Naive B cell (primary cell): ENCODE results near the gene CD276. TPM values are rescaled to one million over a fixed set of nuclear protein-coding genes. Genes with fewer than 3 reads are reported as not detected.

Experiments
- ATAC-seq, 2 donors: fragments of 150-1000 bp; cut with Tn5 transposase; 2 replicates each; pipeline ENCODE4 v1.10.0; 2021; ENCODE audit warnings: low read depth in 2 of 2, mild to moderate bottlenecking in 2 of 2, moderate library complexity in 2 of 2
- DNase-seq: peaks from one replicate; pipeline ENCODE4 v3.0.0; 2022
- H3K27ac Mint-ChIP-seq, 6 donors: one replicate each; pipeline ENCODE4 v1.8.0; 2020 to 2022; ENCODE audit warnings: mild to moderate bottlenecking in 6 of 6, mixed read lengths in 6 of 6, moderate library complexity in 5 of 6, inconsistent platforms in 2 of 6
- H3K27me3 Mint-ChIP-seq, 3 donors: one replicate each; pipeline ENCODE4 v1.8.0; 2021 to 2022; ENCODE audit warnings: mixed read lengths in 3 of 3, mild to moderate bottlenecking in 1 of 3
- H3K36me3 Mint-ChIP-seq, 2 donors: one replicate each; pipeline ENCODE4 v1.8.0; 2020 to 2022; ENCODE audit warnings: mixed read lengths in 2 of 2, inconsistent platforms in 1 of 2, mild to moderate bottlenecking in 1 of 2
- H3K4me1 Mint-ChIP-seq, 3 donors: one replicate each; pipeline ENCODE4 v1.8.0; 2020 to 2022; ENCODE audit warnings: mixed read lengths in 3 of 3, inconsistent platforms in 1 of 3, mild to moderate bottlenecking in 1 of 3, moderate library complexity in 1 of 3
- H3K4me3 Mint-ChIP-seq, 8 donors: one replicate each; pipeline ENCODE4 v1.8.0; 2020 to 2022; ENCODE audit warnings: mild to moderate bottlenecking in 8 of 8, mixed read lengths in 8 of 8, moderate library complexity in 8 of 8, inconsistent platforms in 2 of 8
- H3K9me3 Mint-ChIP-seq, 7 donors: one replicate each; pipeline ENCODE4 v1.8.0; 2020 to 2022; ENCODE audit warnings: mixed read lengths in 7 of 7, mild to moderate bottlenecking in 5 of 7, inconsistent platforms in 2 of 7, moderate library complexity in 1 of 7
- polyA plus RNA-seq, 6 donors: library from polyadenylated mRNA; unstranded; fragments of 300-500 nt; fragmentation: Illumina TruSeq; gene quantifications; one replicate each; pipeline ENCODE4 v1.2.3, GENCODE V29; 2021; ENCODE audit warnings: low read depth in 6 of 6

CD276 gene
- polyA plus RNA-seq, 6 donors from 2014 or later, result not detected

DNA sequence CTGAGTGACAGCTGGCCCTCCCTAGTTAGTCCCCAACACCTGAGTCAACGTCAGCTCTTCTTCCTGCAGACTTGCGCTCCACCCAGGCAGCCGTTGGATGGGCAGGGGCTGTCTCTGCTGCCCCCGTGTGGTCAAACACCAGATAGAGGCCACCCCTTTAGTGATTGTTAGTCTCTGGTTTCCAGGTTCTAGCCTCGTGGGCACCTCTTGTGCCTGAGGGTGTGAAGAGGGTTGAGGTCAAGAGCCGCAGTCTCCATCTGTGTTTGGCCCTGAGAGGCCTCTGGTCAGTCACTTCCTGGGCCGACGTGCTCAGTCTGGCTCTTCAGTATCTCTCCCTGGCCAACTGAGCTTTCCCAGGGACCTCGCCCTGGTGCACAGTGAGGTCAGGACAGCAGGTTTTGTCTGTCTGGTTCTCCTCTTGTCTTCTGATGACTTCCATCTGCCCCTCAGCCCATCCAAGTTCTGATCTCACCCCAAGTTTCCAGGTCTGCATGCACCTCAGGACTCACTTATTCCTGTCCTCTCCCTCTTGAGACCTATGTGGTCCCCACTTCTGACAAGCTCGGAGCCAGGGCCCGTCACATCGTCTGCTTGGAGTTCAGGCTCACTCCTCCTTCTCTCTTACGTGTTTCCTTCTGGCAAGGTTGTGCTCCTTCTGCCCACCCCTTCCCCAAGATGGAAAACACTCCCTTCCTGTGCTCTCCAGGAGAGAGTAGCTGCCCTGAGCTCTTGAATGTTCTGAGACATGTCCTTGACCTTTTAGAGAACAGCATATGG, 20.9 kb downstream of the CD276 start:
- Mint-ChIP-seq H3K27me3 (peaks cover 21 to 47% (median 45%) of the 10 kb centered on the region in 3 donors), H3K4me1 (peaks cover 0 to 2% (median 0%) of the 10 kb centered on the region in 3 donors), H3K9me3 (no peaks in the 10 kb centered on the region), H3K36me3 (no peaks in the 10 kb centered on the region), H3K27ac (no peak overlapping the region), H3K4me3 (no peak overlapping the region)
- DNase-seq, result peak; percentile 16
- ATAC-seq, result peak; percentile 41 to 58

DNA sequence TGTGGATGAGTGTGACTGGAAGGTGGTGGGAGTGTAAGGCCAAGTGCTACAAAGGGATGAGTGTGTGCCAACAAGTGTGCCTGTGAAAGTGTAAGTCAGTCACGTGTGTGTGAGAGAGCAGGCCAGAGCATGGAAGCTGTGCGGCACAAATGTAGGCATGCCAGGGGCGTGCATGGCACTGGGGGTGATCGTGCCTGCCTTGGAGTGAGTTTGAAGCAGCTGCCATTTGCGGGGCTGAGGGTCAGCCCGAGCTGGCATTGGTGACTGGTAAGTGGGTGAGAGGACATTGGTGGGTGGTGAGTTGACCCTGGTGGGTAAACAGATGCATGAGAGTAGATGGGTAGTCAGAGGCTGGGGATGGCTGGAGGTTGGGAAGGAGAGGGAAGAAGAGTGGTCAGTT, 24.5 kb downstream of the CD276 start:
- ATAC-seq, result no peak
- Mint-ChIP-seq H3K9me3 (no peaks in the 10 kb centered on the region), H3K4me1 (peaks cover 0 to 4% (median 0%) of the 10 kb centered on the region in 3 donors), H3K36me3 (no peaks in the 10 kb centered on the region), H3K27ac (no peak overlapping the region), H3K4me3 (no peak overlapping the region), H3K27me3 (peaks cover 15 to 49% (median 38%) of the 10 kb centered on the region in 3 donors)
- no peak for DNase-seq

DNA sequence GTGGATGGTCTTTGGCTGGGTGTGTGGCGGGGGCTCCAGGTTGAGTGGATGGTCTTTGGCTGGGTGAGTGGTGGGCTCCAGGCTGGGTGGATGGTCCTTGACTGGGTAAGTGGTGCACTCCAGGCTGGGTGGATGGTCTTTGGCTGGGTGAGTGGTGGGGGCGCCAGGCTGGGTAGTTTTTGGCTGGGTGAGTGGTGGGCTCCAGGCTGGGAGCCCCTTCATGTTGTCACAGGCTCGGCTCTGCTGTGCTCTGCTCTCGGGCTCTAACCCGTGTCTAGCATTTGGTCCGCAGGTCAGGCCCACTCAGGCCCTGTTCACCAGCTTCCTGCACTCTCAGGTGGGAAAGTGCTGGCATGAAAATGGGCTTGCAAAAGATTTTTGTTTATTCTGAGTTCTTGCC, 25.1 kb downstream of the CD276 start:
- DNase-seq (no peak), ATAC-seq (no peak)
- Mint-ChIP-seq H3K27me3 (peaks cover 17 to 53% (median 41%) of the 10 kb centered on the region in 3 donors), H3K36me3 (no peaks in the 10 kb centered on the region), H3K4me3 (peak overlapping the region in 1 of 8 donors; percentile 70), H3K9me3 (no peaks in the 10 kb centered on the region), H3K27ac (peak overlapping the region in 1 of 6 donors; percentile 33), H3K4me1 (peaks cover 0 to 4% (median 0%) of the 10 kb centered on the region in 3 donors)

DNA sequence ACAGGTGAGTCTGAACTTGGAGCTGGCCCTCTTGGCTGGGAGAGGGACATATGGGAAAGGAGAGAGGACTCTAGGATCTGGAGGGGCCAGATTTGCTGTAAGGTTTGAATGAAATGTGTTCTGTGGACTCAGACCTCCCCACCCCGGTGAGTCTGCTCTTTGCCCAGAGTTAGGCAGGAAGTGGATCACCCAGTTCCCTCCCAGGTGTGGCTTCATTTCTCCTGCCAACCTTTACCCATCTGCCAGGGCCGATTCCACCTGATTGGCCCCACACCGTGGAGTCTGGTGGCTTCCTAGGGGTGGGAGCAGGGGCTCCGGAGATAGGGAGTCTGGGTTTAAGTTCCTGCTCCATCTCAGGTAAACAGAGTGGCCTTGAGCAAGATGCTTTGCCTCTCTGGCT, 25.5 kb downstream of the CD276 start:
- Mint-ChIP-seq H3K4me3 (peak overlapping the region in 1 of 8 donors; percentile 70), H3K27me3 (peaks cover 16 to 53% (median 41%) of the 10 kb centered on the region in 3 donors), H3K9me3 (no peaks in the 10 kb centered on the region), H3K4me1 (peaks cover 0 to 3% (median 0%) of the 10 kb centered on the region in 3 donors), H3K27ac (peak overlapping the region in 1 of 6 donors; percentile 33), H3K36me3 (no peaks in the 10 kb centered on the region)
- no peak for DNase-seq
- ATAC-seq, result no peak

DNA sequence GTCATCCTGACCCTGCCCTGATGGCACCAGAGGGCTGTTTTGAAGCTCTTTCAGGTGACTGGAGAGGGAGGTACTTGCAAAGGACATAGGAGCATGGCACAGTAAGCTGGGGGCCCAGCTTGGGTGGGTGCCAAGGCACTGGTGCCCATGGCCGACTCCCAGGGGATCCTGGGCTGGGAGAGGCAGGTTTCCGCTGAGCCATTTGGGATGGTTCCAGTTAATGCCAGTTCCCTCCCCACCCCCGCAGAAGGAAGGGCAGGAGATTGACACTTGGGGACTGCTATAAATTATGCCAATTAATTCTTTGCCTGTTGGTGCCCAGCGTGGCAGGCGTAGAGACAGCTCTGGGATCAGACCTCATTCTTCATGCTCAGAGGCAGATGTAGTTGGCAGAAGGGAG, 26.1 kb downstream of the CD276 start:
- Mint-ChIP-seq H3K4me3 (peak overlapping the region in 1 of 8 donors; percentile 15), H3K9me3 (no peaks in the 10 kb centered on the region), H3K36me3 (no peaks in the 10 kb centered on the region), H3K27ac (no peak overlapping the region), H3K4me1 (peaks cover 0 to 2% (median 0%) of the 10 kb centered on the region in 3 donors), H3K27me3 (peaks cover 13 to 46% (median 39%) of the 10 kb centered on the region in 3 donors)
- DNase-seq (no peak), ATAC-seq (no peak)

DNA sequence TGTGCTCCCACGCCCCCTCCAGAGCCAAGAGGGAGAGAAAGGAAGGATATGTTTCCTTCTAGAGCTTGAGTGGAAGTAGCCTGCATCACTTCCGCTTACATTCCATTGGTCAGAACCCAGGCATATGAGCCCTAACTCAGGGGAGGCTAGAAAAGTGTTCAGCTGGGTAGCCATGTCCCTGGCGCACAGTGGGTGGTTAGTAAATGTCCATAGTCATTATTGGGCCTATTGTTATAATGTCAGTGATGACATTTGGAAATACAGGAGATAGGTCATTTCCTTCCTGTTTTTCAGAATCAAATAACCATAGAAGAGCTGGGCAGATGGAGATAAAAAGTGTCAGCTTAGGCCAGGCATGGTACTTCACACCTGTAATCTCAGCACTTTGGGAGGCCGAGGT, 27.3 kb downstream of the CD276 start:
- no peak for ATAC-seq
- Mint-ChIP-seq H3K36me3 (no peaks in the 10 kb centered on the region), H3K27me3 (peaks cover 11 to 42% (median 33%) of the 10 kb centered on the region in 3 donors), H3K9me3 (no peaks in the 10 kb centered on the region), H3K4me1 (peaks cover 0 to 2% (median 0%) of the 10 kb centered on the region in 3 donors), H3K27ac (no peak overlapping the region), H3K4me3 (no peak overlapping the region)
- no peak for DNase-seq

DNA sequence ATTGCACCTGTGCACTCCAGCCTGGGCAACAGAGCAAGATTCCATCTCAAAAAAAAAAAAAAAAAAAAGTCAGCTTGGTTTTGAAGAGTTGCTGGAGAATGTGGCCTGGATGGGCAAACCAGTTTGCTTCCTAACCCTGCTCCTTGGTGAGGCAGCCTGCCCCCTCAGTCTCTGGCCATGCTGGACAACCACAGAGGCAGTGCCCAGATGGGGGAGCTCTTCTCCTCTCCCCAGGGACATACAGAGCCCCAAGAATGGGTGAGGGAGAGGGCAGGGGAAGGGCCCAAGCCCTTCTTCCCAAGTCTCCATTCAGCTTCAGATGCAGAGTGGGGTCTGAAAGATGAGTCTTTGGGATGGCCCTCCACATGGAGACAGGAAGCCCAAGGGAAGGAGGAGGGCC, 27.9 kb downstream of the CD276 start:
- H3K9me3 Mint-ChIP-seq, result no peaks in the 10 kb centered on the region
- H3K27ac Mint-ChIP-seq, result peak overlapping the region in 1 of 6 donors; percentile 85
- ATAC-seq (no peak), DNase-seq (no peak)
- H3K36me3 Mint-ChIP-seq, result no peaks in the 10 kb centered on the region
- peaks cover 12 to 41% (median 30%) of the 10 kb centered on the region in 3 donors for H3K27me3 Mint-ChIP-seq
- no peak overlapping the region for H3K4me3 Mint-ChIP-seq
- H3K4me1 Mint-ChIP-seq, result peaks cover 0 to 2% (median 0%) of the 10 kb centered on the region in 3 donors

DNA sequence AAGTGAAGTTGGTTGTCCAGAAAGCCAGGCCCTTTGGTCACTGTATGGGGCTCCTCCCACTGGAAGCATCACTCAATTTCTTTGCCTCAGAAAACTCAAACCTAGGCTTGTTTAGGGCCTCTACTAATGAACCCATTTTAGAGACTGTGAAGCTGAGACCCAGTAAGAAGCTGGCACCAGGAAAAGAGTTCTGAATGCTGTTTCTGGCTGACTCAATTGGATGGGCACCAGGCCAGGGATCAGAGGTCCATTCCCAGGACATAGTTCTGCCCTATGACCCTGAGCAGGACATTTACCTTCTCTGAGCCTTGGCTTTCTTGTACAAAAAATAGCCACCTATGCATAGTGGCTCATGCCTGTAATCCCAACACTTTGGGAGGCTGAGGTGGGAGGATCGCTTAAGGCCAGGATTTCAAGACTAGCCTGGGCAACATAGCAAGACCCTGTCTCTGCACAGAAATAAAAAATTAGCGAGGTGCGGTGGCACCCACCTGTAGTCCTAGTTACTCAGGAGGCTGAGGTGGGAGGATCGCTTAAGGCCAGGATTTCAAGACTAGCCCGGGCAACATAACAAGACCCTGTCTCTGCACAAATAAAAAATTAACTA, 30.6 kb downstream of the CD276 start:
- peaks cover 9 to 31% (median 29%) of the 10 kb centered on the region in 3 donors for H3K27me3 Mint-ChIP-seq
- no peaks in the 10 kb centered on the region for H3K36me3 Mint-ChIP-seq
- DNase-seq, result no peak
- H3K4me1 Mint-ChIP-seq, result peaks cover 0 to 2% (median 0%) of the 10 kb centered on the region in 3 donors
- no peak overlapping the region for H3K27ac Mint-ChIP-seq
- no peaks in the 10 kb centered on the region for H3K9me3 Mint-ChIP-seq
- H3K4me3 Mint-ChIP-seq, result no peak overlapping the region
- no peak for ATAC-seq

DNA sequence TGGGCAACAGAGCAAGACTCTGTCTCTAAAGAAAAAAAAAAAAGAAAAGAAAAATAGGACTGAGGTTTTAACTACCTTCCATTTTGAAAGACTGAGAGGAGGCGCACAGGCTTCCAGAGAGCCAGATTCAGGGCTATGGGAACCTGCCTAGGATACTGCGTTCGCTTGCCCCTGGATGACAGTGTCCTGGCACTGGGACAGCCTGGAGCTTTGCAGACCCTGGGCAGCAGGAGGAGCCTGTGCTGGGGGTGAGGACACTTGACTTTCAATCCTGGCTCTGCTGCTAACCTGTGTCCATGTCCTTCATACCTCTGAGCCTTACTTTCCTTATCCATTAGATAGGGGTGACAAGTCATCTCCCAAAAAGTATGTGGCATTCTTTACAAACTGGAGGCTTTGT, 31.2 kb downstream of the CD276 start:
- Mint-ChIP-seq H3K27ac (peak overlapping the region in 1 of 6 donors; percentile 49), H3K9me3 (no peaks in the 10 kb centered on the region), H3K36me3 (no peaks in the 10 kb centered on the region), H3K4me1 (peaks cover 0 to 2% (median 0%) of the 10 kb centered on the region in 3 donors), H3K27me3 (peaks cover 9 to 36% (median 35%) of the 10 kb centered on the region in 3 donors), H3K4me3 (no peak overlapping the region)
- DNase-seq (no peak), ATAC-seq (no peak)

DNA sequence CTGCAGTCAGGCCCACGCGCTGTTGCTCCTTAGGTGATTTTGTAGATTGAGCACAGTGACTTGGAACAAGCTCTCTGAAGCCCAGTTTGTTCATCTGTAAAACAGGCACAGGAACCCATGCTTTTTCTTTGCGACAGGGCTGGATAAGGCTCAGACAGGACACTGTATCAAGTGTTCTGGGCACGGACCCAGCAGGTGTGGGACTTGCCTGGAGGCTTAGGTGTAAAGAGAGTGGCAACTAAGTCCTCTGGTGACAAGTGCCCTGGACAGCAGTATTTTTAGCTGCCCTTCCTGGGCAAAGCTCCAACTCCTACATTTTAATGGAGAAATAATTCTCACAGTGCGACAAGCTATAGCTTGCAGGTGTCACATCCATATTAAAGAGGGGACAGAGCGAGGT, 32.2 kb downstream of the CD276 start:
- H3K9me3 Mint-ChIP-seq, result no peaks in the 10 kb centered on the region

DNA sequence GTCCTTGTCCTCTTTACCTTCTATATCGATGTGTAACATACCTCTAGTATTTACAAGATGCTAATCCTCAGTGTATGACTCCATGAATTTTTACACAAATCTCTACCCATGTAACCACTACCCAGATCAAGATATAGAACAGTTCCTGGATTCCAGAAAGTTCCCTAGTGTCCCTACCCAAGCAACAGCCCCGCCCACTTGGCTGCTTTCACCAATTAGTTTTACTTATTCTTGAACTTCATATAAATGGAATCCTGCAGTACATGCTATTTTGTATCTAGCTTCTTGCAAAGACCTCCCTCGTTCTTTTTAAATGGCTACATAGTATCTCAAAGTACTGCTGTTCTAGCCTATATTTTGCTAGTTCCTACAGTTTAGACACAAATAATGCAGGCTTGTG, 33.0 kb downstream of the CD276 start:
- Mint-ChIP-seq H3K27me3 (peaks cover 17 to 51% (median 47%) of the 10 kb centered on the region in 3 donors), H3K4me1 (peaks cover 0 to 2% (median 0%) of the 10 kb centered on the region in 3 donors), H3K27ac (no peak overlapping the region), H3K36me3 (no peaks in the 10 kb centered on the region), H3K4me3 (no peak overlapping the region), H3K9me3 (peaks cover 0 to 2% (median 0%) of the 10 kb centered on the region in 7 donors)
- DNase-seq (no peak), ATAC-seq (no peak)

More for the DNA sequence above, 32.2 kb downstream of the CD276 start:
- Mint-ChIP-seq H3K36me3 (no peaks in the 10 kb centered on the region), H3K27me3 (peaks cover 9 to 46% (median 45%) of the 10 kb centered on the region in 3 donors), H3K4me1 (peaks cover 0 to 2% (median 0%) of the 10 kb centered on the region in 3 donors), H3K4me3 (no peak overlapping the region), H3K27ac (no peak overlapping the region)
- no peak for DNase-seq
- no peak for ATAC-seq

DNA sequence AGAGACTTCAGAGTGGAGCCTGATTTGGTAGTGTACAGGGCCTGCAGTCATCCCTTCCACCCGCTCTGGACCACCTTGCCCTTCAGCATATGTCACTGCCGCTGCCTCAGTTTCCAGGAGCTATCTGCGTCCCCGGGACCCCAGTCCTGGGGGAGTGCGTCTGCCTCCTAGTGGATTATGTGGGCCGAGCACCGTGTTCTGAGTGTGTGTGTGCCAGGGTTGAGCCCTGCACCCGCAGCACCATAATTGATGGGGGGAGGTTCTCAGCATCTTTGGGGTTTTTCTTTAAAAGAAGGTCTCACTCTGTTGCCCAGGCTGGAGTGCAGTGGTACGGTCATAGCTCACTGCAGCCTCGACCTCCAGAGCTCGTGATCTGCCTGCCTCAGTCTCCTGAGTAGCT, 33.6 kb downstream of the CD276 start:
- no peak overlapping the region for H3K27ac Mint-ChIP-seq
- no peak for ATAC-seq

DNA sequence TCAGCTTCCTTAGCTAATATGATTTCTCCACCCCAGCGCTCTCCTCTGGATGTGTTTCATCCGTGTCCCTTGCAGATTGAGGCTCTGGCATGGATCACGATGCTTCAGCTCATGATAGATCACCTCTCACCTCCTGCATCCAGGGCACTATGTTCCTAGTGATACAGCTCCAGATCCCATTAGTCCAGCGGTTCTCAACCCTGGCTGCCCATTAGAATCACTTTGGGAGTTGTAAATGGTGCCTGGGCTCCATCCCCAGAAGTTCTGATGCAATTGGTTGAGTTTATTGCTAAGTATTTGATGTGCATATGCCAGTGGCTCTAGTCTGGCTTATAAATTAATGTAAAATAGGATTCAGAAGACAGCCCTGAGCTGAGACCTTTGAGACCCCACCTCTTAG, 34.5 kb downstream of the CD276 start:
- no peak overlapping the region for H3K4me3 Mint-ChIP-seq
- ATAC-seq (no peak), DNase-seq (no peak)
- H3K27ac Mint-ChIP-seq, result no peak overlapping the region
- H3K27me3 Mint-ChIP-seq, result peaks cover 15 to 45% (median 45%) of the 10 kb centered on the region in 3 donors
- H3K9me3 Mint-ChIP-seq, result peaks cover 0 to 2% (median 0%) of the 10 kb centered on the region in 7 donors
- H3K4me1 Mint-ChIP-seq, result no peaks in the 10 kb centered on the region
- H3K36me3 Mint-ChIP-seq, result no peaks in the 10 kb centered on the region

More for the DNA sequence above, 33.6 kb downstream of the CD276 start:
- DNase-seq, result no peak
- peaks cover 17 to 45% (median 45%) of the 10 kb centered on the region in 3 donors for H3K27me3 Mint-ChIP-seq
- peaks cover 0 to 2% (median 0%) of the 10 kb centered on the region in 7 donors for H3K9me3 Mint-ChIP-seq
- H3K36me3 Mint-ChIP-seq, result no peaks in the 10 kb centered on the region
- no peaks in the 10 kb centered on the region for H3K4me1 Mint-ChIP-seq
- H3K4me3 Mint-ChIP-seq, result no peak overlapping the region

DNA sequence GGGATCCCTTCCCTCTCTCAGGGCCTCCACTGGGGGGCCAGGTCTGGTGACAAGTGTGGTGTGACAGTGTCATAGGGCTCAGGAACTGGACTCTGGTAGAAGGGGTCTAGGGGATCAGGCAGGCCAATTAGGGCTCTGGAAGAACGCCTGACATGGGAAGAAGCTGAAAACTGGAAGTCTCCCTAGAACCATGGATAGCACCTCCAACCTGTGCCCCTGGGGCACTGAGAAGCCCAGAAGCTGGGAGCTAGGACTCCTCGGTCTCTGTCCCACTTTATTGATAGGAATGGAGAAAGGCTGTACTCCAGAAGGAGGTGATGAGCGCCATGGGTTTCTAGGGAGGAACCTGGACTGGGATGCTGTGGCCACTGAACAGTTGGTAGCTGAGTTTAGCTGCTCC, 38.2 kb downstream of the CD276 start:
- ATAC-seq (no peak), DNase-seq (no peak)
- Mint-ChIP-seq H3K36me3 (no peaks in the 10 kb centered on the region), H3K9me3 (peaks cover 0 to 3% (median 0%) of the 10 kb centered on the region in 7 donors), H3K4me1 (no peaks in the 10 kb centered on the region), H3K27me3 (peaks cover 25 to 62% (median 59%) of the 10 kb centered on the region in 3 donors), H3K27ac (no peak overlapping the region), H3K4me3 (peak overlapping the region in 1 of 8 donors; percentile 24)
